A549 (cell line): ENCODE measurements around the gene POLR3B. TPM values are rescaled to one million over a fixed set of nuclear protein-coding genes. Genes with fewer than 3 reads are reported as not detected.

Source experiments
- ATAC-seq, 2 experiments: fragments of 200-7000 bp in 1 of 2; fragments of >200 bp in 1 of 2; cut with Nextera tagmentation in 1 of 2; cut with Tn5 transposase in 1 of 2; 3 replicates each; pipeline versions ENCODE4 v1.8.0 to v1.9.1; 2018 to 2020; ENCODE audit warnings: mild to moderate bottlenecking in 1 of 2, moderate library complexity in 1 of 2
- CTCF ChIA-PET: fragments of 300-600 bp; sonication (Branson Sonifier 250); formaldehyde crosslinking; extraction: SDS; loops from one replicate; lab custom pipeline; 2021; ENCODE audit warnings: antibody characterized with exemption, inconsistent platforms; lab: Yijun Ruan, JAX
- POLR2A ChIA-PET: fragments of 350-600 bp; formaldehyde crosslinking; extraction: SDS; loops from one replicate; lab custom pipeline; 2021; ENCODE audit warnings: antibody characterized with exemption, inconsistent platforms; lab: Yijun Ruan, JAX
- DNase-seq, 2 experiments: peaks; one replicate each; pipeline versions ENCODE4 v3.0.0 to v3.0.0-alpha.2; 2011 to 2016; ENCODE audit warnings: low read depth in 1 of 2, low spot score in 1 of 2
- FAIRE-seq: peaks from 2 replicates; lab custom pipeline; 2011; peaks lifted over from hg19 to GRCh38; lab: Jason Lieb, UNC
- H3K27ac ChIP-seq, 2 experiments: fragments of >200 bp; sonication (Bioruptor Twin); formaldehyde crosslinking; 3 replicates each; pipeline ENCODE4 v1.5.1; 2016 to 2017
- H3K4me1 ChIP-seq: fragments of >200 bp; sonication (Bioruptor Twin); formaldehyde crosslinking; 3 replicates; pipeline ENCODE4 v1.6.1; 2016
- H3K4me2 ChIP-seq: fragments of >200 bp; sonication (Bioruptor Twin); formaldehyde crosslinking; 3 replicates; pipeline ENCODE4 v1.6.1; 2016
- H3K4me3 ChIP-seq: fragments of >200 bp; sonication (Bioruptor Twin); formaldehyde crosslinking; 3 replicates; pipeline ENCODE4 v1.5.1; 2016
- H3K9me3 ChIP-seq: fragments of >200 bp; sonication (Bioruptor Twin); formaldehyde crosslinking; 3 replicates; pipeline ENCODE4 v1.6.1; 2016
- ATOH8 ChIP-seq: fragments of 250-450 bp; sonication (Bioruptor Pico); IDR thresholded peaks from 2 replicates; pipeline ENCODE4 v1.5.0; 2020; ENCODE audit warnings: low read depth, mild to moderate bottlenecking, moderate library complexity
- CEBPB ChIP-seq, 2 experiments: fragments of >200 bp in 1 of 2; sonication (Bioruptor Twin) in 1 of 2; formaldehyde crosslinking in 1 of 2; IDR thresholded peaks; 2 replicates each; pipeline ENCODE4 v1.6.1; 2012 to 2016
- EP300 ChIP-seq, 2 experiments: fragments of >200 bp; sonication (Bioruptor Twin); formaldehyde crosslinking; IDR thresholded peaks; 2 replicates in 1 of 2; 3 replicates in 1 of 2; pipeline ENCODE4 v1.6.1; 2016 to 2017
- FOSB ChIP-seq: fragments of 250-450 bp; sonication (Bioruptor Pico); IDR thresholded peaks from 2 replicates; pipeline ENCODE4 v1.5.0; 2020; ENCODE audit warnings: mild to moderate bottlenecking, moderate library complexity
- FOSL2 ChIP-seq, 2 experiments: fragments of 450-650 bp in 1 of 2; fragments of >200 bp in 1 of 2; sonication (Bioruptor Twin) in 1 of 2; formaldehyde crosslinking; IDR thresholded peaks; 2 replicates each; pipeline versions ENCODE4 v1.5.0 to v1.6.1; 2016 to 2020; ENCODE audit warnings: mild to moderate bottlenecking in 1 of 2, moderate library complexity in 1 of 2
- FOXS1 ChIP-seq: fragments of 250-450 bp; sonication (Bioruptor Pico); IDR thresholded peaks from 2 replicates; pipeline ENCODE4 v1.5.0; 2020; ENCODE audit warnings: mild to moderate bottlenecking, moderate library complexity
- GATA3 ChIP-seq: IDR thresholded peaks from 2 replicates; pipeline ENCODE4 v1.6.1; 2012; ENCODE audit warnings: borderline replicate concordance
- HOXB5 ChIP-seq: fragments of 250-450 bp; sonication (Bioruptor Pico); IDR thresholded peaks from 2 replicates; pipeline ENCODE4 v1.5.0; 2020; ENCODE audit warnings: mild to moderate bottlenecking, moderate library complexity
- JUN ChIP-seq, 2 experiments: fragments of >200 bp; sonication (Bioruptor Twin); formaldehyde crosslinking; IDR thresholded peaks; 2 replicates in 1 of 2; 3 replicates in 1 of 2; pipeline ENCODE4 v1.6.1; 2016 to 2017
- JUNB ChIP-seq: fragments of >200 bp; sonication (Bioruptor Twin); formaldehyde crosslinking; IDR thresholded peaks from 2 replicates; pipeline ENCODE4 v1.6.1; 2016
- KDM1A ChIP-seq: fragments of 200-600 bp; sonication (generic); IDR thresholded peaks from 2 replicates; pipeline ENCODE4 v1.6.1; 2016; ENCODE audit warnings: low read depth, mild to moderate bottlenecking
- KDM5A ChIP-seq: fragments of 200-600 bp; sonication (generic); IDR thresholded peaks from 2 replicates; pipeline ENCODE4 v1.6.1; 2016; ENCODE audit warnings: antibody characterized with exemption, mild to moderate bottlenecking
- MAFK ChIP-seq: fragments of 450-650 bp; IDR thresholded peaks from 2 replicates; pipeline ENCODE4 v1.6.1; 2014; ENCODE audit not compliant: partially characterized antibody
- MAZ ChIP-seq: fragments of 150-350 bp; IDR thresholded peaks from 2 replicates; pipeline ENCODE4 v1.6.1; 2014; ENCODE audit warnings: antibody characterized with exemption, low read depth, low read length, borderline replicate concordance
- NFE2L2 ChIP-seq: fragments of 150-350 bp; conservative IDR thresholded peaks from 2 replicates; pipeline ENCODE4 v1.6.1; 2014; ENCODE audit warnings: low read length
- NPAS2 ChIP-seq: fragments of 250-450 bp; sonication (Bioruptor Pico); IDR thresholded peaks from 2 replicates; pipeline ENCODE4 v1.8.0; 2022; ENCODE audit warnings: mild to moderate bottlenecking, moderate library complexity, borderline replicate concordance
- POLR2A ChIP-seq: IDR thresholded peaks from 2 replicates; pipeline ENCODE4 v1.6.1; 2012; ENCODE audit warnings: mild to moderate bottlenecking, low read length
- POLR2AphosphoS2 ChIP-seq: conservative IDR thresholded peaks from 2 replicates; pipeline ENCODE4 v1.6.1; 2012; ENCODE audit warnings: low read length, improper control_type of control experiment, inconsistent platforms
- RARB ChIP-seq: fragments of 250-450 bp; sonication (Bioruptor Pico); IDR thresholded peaks from 2 replicates; pipeline ENCODE4 v1.8.0; 2021; ENCODE audit warnings: mild to moderate bottlenecking, moderate library complexity
- SMC3 ChIP-seq: fragments of >200 bp; sonication (Bioruptor Twin); formaldehyde crosslinking; IDR thresholded peaks from 3 replicates; pipeline ENCODE4 v1.6.1; 2018; ENCODE audit warnings: inconsistent platforms
- SREBF2 ChIP-seq: fragments of 450-650 bp; IDR thresholded peaks from 2 replicates; pipeline ENCODE4 v1.6.1; 2014; ENCODE audit warnings: mild to moderate bottlenecking, moderate library complexity
- TFCP2L1 ChIP-seq: fragments of 250-450 bp; sonication (Bioruptor Pico); IDR thresholded peaks from 2 replicates; pipeline ENCODE4 v1.5.0; 2021; ENCODE audit warnings: mild to moderate bottlenecking
- ZC3H11A ChIP-seq: fragments of 450-650 bp; IDR thresholded peaks from 2 replicates; pipeline ENCODE4 v1.6.1; 2014; ENCODE audit warnings: antibody characterized with exemption, mild to moderate bottlenecking
- ZFP36 ChIP-seq: fragments of 450-650 bp; IDR thresholded peaks from 2 replicates; pipeline ENCODE4 v1.6.1; 2014; ENCODE audit warnings: borderline replicate concordance; ENCODE audit not compliant: partially characterized antibody
- WGBS: methylation state at CpG from one replicate; pipeline ENCODE4 v1.1.6; 2017; ENCODE audit errors: missing lambda C conversion rate; 5-methylcytosine and 5-hydroxymethylcytosine counted together
- polyA plus RNA-seq, 4 experiments: library from polyadenylated mRNA; depleted of rRNA in 3 of 4; stranded (reverse); fragments of >200 nt; fragmentation: RNase III in 1 of 4; extraction: RNeasy Plus Mini Kit Qiagen cat#74134 plus additional on column Dnase treatment in 1 of 4; gene quantifications; 2 replicates in 3 of 4; 3 replicates in 1 of 4; pipeline ENCODE4 v1.2.3, GENCODE V29; 2011 to 2017
- TF ChIP-seq, protein P1 (sequence below): fragments of 450-650 bp; IDR thresholded peaks from 2 replicates; pipeline ENCODE4 v1.6.1; 2014; ENCODE audit warnings: antibody characterized with exemption
- TF ChIP-seq, protein P2 (sequence below): IDR thresholded peaks from 2 replicates; pipeline ENCODE4 v1.6.1; 2012

The POLR3B gene
- polyA plus RNA-seq, 2 of the 4 experiments (the other 2 are of a cell fraction) = 5.4 to 10.7 TPM

- DNase-seq (no peak), FAIRE-seq (no peak), ATAC-seq (no peak)
- TF ChIP-seq ZC3H11A = no peak
- no peak for TF ChIP-seq SMC3
- TF ChIP-seq EP300 (IDR thresholded peaks at IDR 0.05) = no peak
- TF ChIP-seq JUN (IDR thresholded peaks at IDR 0.05) = no peak
- no peak for TF ChIP-seq HOXB5
- no peak for TF ChIP-seq MAZ
- no peak for TF ChIP-seq POLR2AphosphoS2
- TF ChIP-seq FOSB (CRISPR knock-in tag) = no peak
- ChIA-PET CTCF (no interaction called here), POLR2A (no interaction called here)
- WGBS = 86% methylated on average over 4 of the region's 4 CpGs
- no peaks in the 10 kb centered on the region for H3K9me3 ChIP-seq
- H3K4me1 ChIP-seq = peaks cover 6% of the 10 kb centered on the region; the same call in 1 of the 3 replicates
- H3K4me2 ChIP-seq = no peak overlapping the region
- no peak overlapping the region for H3K27ac ChIP-seq
- no peak overlapping the region for H3K4me3 ChIP-seq
Observed at GRCh38 chr12:106521901-106522300, 164.4 kb downstream of the POLR3B start.

DNA sequence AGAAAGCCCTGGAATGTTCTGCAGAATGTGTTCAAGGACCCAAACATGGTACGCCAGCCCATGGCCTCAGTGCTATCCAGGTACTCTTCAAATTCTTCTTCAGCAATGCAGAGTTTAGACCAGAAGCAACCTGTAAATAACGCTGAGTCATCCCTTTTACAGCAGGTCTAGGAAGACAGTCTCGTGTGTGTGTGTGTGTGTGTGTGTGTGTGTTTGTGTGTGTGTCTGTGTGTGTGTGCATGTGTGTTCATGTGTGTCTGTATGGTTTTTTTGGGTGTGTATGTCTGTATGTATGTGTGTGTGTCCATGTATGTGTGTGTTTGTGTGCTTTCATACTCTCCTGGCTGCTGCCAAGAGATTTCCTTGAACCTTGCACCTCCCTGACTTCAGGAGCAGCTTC is 165.2 kb downstream of the POLR3B start:
- H3K4me2 ChIP-seq = no peak overlapping the region
- DNase-seq (peak in 1 of 2 experiments; percentile 36), FAIRE-seq (no peak), ATAC-seq (no peak)
- H3K27ac ChIP-seq = no peak overlapping the region
- H3K9me3 ChIP-seq = no peaks in the 10 kb centered on the region
- H3K4me3 ChIP-seq = no peak overlapping the region
- ChIA-PET POLR2A (no interaction called here), CTCF (no interaction called here)
- peaks cover 6% of the 10 kb centered on the region; the same call in 1 of the 3 replicates for H3K4me1 ChIP-seq
- WGBS = 64% methylated on average over 3 of the region's 3 CpGs
- TF ChIP-seq, protein P1, sequence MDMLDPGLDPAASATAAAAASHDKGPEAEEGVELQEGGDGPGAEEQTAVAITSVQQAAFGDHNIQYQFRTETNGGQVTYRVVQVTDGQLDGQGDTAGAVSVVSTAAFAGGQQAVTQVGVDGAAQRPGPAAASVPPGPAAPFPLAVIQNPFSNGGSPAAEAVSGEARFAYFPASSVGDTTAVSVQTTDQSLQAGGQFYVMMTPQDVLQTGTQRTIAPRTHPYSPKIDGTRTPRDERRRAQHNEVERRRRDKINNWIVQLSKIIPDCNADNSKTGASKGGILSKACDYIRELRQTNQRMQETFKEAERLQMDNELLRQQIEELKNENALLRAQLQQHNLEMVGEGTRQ = no peak
- TF ChIP-seq MAFK (peak; percentile 99), SMC3 (no peak), ATOH8 (no peak), NFE2L2 (peak; percentile 92)

GRCh38 chr12:106527356-106527755 is 169.8 kb downstream of the POLR3B start:
- Histone ChIP-seq H3K4me2 (no peak overlapping the region), H3K4me3 (no peak overlapping the region), H3K4me1 (peaks cover 6% of the 10 kb centered on the region; the same call in 1 of the 3 replicates), H3K27ac (no peak overlapping the region), H3K9me3 (peaks cover 3% of the 10 kb centered on the region; the same call in 1 of the 3 replicates)
- POLR2A ChIA-PET = no interaction called here
- no peak for FAIRE-seq
- ATAC-seq = no peak
- DNase-seq = no peak
- CTCF ChIA-PET = no interaction called here
- TF ChIP-seq KDM1A (no peak), JUNB (no peak), RARB (CRISPR knock-in tag) (no peak), CEBPB (IDR thresholded peaks at IDR 0.05) (no peak), FOSB (CRISPR knock-in tag) (no peak), FOXS1 (CRISPR knock-in tag) (no peak)
- WGBS = 33% methylated on average over 2 of the region's 2 CpGs

DNA sequence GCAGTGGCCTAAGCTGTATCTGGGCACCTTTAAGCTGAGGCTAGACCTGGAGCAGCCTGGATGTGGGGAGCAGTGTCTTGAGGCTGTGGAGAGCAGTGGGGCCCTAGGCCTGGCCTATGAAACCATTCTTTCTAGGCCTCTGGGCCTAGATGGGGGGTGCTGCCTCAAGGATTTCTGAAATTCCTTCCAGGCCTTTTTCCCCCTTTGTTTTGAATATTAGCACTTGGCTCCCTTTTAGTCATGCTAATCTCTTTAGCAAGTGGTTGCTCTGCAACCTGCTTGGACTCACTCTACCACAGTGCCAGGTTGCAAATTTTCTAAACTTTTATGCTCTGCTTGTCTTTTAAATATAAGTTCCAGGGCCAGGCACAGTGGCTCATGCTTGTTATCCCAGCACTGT is 183.7 kb downstream of the POLR3B start:
- no peak for ATAC-seq
- no peak overlapping the region for H3K4me2 ChIP-seq
- ChIA-PET POLR2A (no interaction called here), CTCF (no interaction called here)
- TF ChIP-seq HOXB5 (no peak), FOSL2 (IDR thresholded peaks at IDR 0.05) (no peak), FOSL2 (CRISPR knock-in tag; IDR thresholded peaks at IDR 0.05) (no peak), GATA3 (no peak), POLR2AphosphoS2 (no peak), JUN (IDR thresholded peaks at IDR 0.05) (no peak), CEBPB (IDR thresholded peaks at IDR 0.05) (no peak), SREBF2 (no peak), KDM1A (no peak), KDM5A (no peak), NPAS2 (CRISPR knock-in tag) (no peak), ZFP36 (no peak), TFCP2L1 (CRISPR knock-in tag) (no peak), FOXS1 (CRISPR knock-in tag) (no peak), POLR2A (no peak)
- TF ChIP-seq, protein P2, sequence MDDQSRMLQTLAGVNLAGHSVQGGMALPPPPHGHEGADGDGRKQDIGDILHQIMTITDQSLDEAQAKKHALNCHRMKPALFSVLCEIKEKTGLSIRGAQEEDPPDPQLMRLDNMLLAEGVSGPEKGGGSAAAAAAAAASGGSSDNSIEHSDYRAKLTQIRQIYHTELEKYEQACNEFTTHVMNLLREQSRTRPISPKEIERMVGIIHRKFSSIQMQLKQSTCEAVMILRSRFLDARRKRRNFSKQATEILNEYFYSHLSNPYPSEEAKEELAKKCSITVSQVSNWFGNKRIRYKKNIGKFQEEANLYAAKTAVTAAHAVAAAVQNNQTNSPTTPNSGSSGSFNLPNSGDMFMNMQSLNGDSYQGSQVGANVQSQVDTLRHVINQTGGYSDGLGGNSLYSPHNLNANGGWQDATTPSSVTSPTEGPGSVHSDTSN = no peak
- TF ChIP-seq, all 56 proteins: peak for 0
- no peak overlapping the region for H3K27ac ChIP-seq
- no peaks in the 10 kb centered on the region for H3K4me1 ChIP-seq
- no peak for DNase-seq
- no peak overlapping the region for H3K4me3 ChIP-seq
- no peaks in the 10 kb centered on the region for H3K9me3 ChIP-seq
- FAIRE-seq = no peak
